ENCODE results near the gene PSEN1.

The PSEN1 gene

GRCh38 chr14:73238941-73239340 lies 102.6 kb downstream of the PSEN1 start:
- DNase-seq (ENCODE audit: low spot score) (no peak), FAIRE-seq (peak; percentile 99)

GRCh38 chr14:73239393-73240241 lies 103.3 kb downstream of the PSEN1 start:
- DNase-seq (ENCODE audit: low spot score) (no peak), FAIRE-seq (no peak)

- no peak for DNase-seq (ENCODE audit: low spot score)
- peak; percentile 44 for FAIRE-seq
Observed at GRCh38 chr14:73240816-73241480, 104.6 kb downstream of the PSEN1 start.

GRCh38 chr14:73241481-73242165 lies 105.3 kb downstream of the PSEN1 start:
- DNase-seq (ENCODE audit: low spot score), result no peak
- FAIRE-seq, result peak; percentile 94

- DNase-seq (ENCODE audit: low spot score) (no peak), FAIRE-seq (no peak)
Observed at GRCh38 chr14:73242357-73242901, 106.1 kb downstream of the PSEN1 start.

GRCh38 chr14:73243341-73243740 lies 107.0 kb downstream of the PSEN1 start:
- peak; percentile 56 for FAIRE-seq

GRCh38 chr14:73243748-73244147 lies 107.4 kb downstream of the PSEN1 start:
- DNase-seq (ENCODE audit: low spot score), result no peak
- FAIRE-seq, result no peak

More at GRCh38 chr14:73243341-73243740, 107.0 kb downstream of the PSEN1 start:
- no peak for DNase-seq (ENCODE audit: low spot score)

- peak; percentile 80 for FAIRE-seq
- DNase-seq (ENCODE audit: low spot score), result no peak
Observed at GRCh38 chr14:73244541-73245290, 108.4 kb downstream of the PSEN1 start.

GRCh38 chr14:73245480-73246325 lies 109.4 kb downstream of the PSEN1 start:
- DNase-seq (ENCODE audit: low spot score) (peak; percentile 93), FAIRE-seq (peak; percentile 76)

- no peak for DNase-seq (ENCODE audit: low spot score)
Observed at GRCh38 chr14:73246387-73247150, 110.3 kb downstream of the PSEN1 start.

GRCh38 chr14:73248108-73248868 lies 112.0 kb downstream of the PSEN1 start:
- peak; percentile 76 for FAIRE-seq
- DNase-seq (ENCODE audit: low spot score), result no peak

More at GRCh38 chr14:73246387-73247150, 110.3 kb downstream of the PSEN1 start:
- FAIRE-seq, result no peak

GRCh38 chr14:73249108-73249507 lies 112.8 kb downstream of the PSEN1 start:
- DNase-seq (ENCODE audit: low spot score) (no peak), FAIRE-seq (peak; percentile 77)

GRCh38 chr14:73249564-73250316 lies 113.4 kb downstream of the PSEN1 start:
- DNase-seq (ENCODE audit: low spot score) (no peak), FAIRE-seq (peak; percentile 72)

GRCh38 chr14:73250317-73250713 lies 114.0 kb downstream of the PSEN1 start:
- FAIRE-seq (no peak), DNase-seq (ENCODE audit: low spot score) (no peak)

GRCh38 chr14:73250781-73251500 lies 114.6 kb downstream of the PSEN1 start:
- peak; percentile 56 for FAIRE-seq
- no peak for DNase-seq (ENCODE audit: low spot score)

GRCh38 chr14:73251516-73252215 lies 115.4 kb downstream of the PSEN1 start:
- DNase-seq (ENCODE audit: low spot score) (no peak), FAIRE-seq (peak; percentile 77)

Measured in urothelium cell line (cell line).